Upper lobe of right lung (tissue), 1 donor: ENCODE measurements around the gene ELAVL1. TPM values are rescaled to one million over a fixed set of nuclear protein-coding genes. Genes with fewer than 3 reads are reported as not detected.

Experiments used
- ATAC-seq: fragments of 200-7000 bp; cut with Tn5 transposase; one replicate; pipeline ENCODE4 v1.9.1; 2020; ENCODE audit warnings: mild to moderate bottlenecking, moderate library complexity
- DNase-seq: peaks from one replicate; pipeline ENCODE4 v3.0.0-alpha.2; 2020
- H3K27ac ChIP-seq: fragments of 200-600 bp; one replicate; pipeline ENCODE4 v1.8.0; 2022
- H3K27me3 ChIP-seq: fragments of 200-600 bp; one replicate; pipeline ENCODE4 v1.8.0; 2022; ENCODE audit warnings: mild to moderate bottlenecking
- H3K36me3 ChIP-seq: fragments of 200-600 bp; one replicate; pipeline ENCODE4 v1.8.0; 2022
- H3K4me1 ChIP-seq: fragments of 200-600 bp; one replicate; pipeline ENCODE4 v1.8.0; 2022
- H3K4me3 ChIP-seq: fragments of 200-600 bp; one replicate; pipeline ENCODE4 v1.8.0; 2022; ENCODE audit warnings: mild to moderate bottlenecking
- H3K9me3 ChIP-seq: fragments of 200-600 bp; one replicate; pipeline ENCODE4 v1.8.0; 2022
- intact Hi-C: fragments of 100-400 bp; cut with DNase I; formaldehyde crosslinking; loops from one replicate; pipeline ENCODE4 v1.11.0; 2022
- total RNA-seq: library from RNA; stranded (reverse); fragmentation: NEBNext Ultra II Directional; extraction: Animal tissue kit (Norgen Biotek cat#: 25700); gene quantifications from one replicate; pipeline ENCODE4 v1.2.1, GENCODE V29; 2021
- TF ChIP-seq, protein P1 (sequence below): fragments of 200-600 bp; IDR thresholded peaks from one replicate; pipeline ENCODE4 v1.8.0; 2022; ENCODE audit warnings: antibody characterized with exemption
- donor health status: DM: no; HTN: yes; CAD: no; lungs with severe emphysema.

The ELAVL1 gene
- total RNA-seq, 1 donor from 2014 or later, result 65.9 TPM

DNA sequence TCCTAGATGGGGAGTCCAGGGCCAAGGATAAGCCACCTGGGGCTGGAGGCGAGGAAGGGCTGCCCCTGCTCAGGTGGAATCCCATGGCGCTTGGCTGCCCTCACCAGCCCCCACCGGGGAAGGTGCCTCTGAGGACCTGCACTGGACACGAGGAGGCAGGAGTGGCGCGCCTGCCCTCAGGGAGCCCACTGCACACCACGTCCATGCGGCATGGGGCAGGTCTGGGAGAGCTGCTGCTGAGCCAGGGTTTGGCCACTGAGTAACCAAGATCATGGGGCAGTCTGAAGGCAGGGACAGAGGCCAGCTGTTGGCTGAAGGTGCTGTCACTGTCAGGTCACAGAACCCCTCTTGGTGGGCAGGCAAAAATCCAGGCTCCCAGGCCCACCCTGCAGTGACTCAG is 25.9 kb downstream of the ELAVL1 start:
- H3K27ac ChIP-seq, result no peak overlapping the region
- no peaks in the 10 kb centered on the region for H3K4me1 ChIP-seq
- H3K4me3 ChIP-seq, result no peak overlapping the region
- no peaks in the 10 kb centered on the region for H3K9me3 ChIP-seq
- no peaks in the 10 kb centered on the region for H3K27me3 ChIP-seq
- DNase-seq, result no peak
- intact Hi-C loops, result no loop called here
- TF ChIP-seq, protein P1, sequence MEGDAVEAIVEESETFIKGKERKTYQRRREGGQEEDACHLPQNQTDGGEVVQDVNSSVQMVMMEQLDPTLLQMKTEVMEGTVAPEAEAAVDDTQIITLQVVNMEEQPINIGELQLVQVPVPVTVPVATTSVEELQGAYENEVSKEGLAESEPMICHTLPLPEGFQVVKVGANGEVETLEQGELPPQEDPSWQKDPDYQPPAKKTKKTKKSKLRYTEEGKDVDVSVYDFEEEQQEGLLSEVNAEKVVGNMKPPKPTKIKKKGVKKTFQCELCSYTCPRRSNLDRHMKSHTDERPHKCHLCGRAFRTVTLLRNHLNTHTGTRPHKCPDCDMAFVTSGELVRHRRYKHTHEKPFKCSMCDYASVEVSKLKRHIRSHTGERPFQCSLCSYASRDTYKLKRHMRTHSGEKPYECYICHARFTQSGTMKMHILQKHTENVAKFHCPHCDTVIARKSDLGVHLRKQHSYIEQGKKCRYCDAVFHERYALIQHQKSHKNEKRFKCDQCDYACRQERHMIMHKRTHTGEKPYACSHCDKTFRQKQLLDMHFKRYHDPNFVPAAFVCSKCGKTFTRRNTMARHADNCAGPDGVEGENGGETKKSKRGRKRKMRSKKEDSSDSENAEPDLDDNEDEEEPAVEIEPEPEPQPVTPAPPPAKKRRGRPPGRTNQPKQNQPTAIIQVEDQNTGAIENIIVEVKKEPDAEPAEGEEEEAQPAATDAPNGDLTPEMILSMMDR, result no peak
- ATAC-seq, result no peak
- peaks cover 60% of the 10 kb centered on the region for H3K36me3 ChIP-seq

DNA sequence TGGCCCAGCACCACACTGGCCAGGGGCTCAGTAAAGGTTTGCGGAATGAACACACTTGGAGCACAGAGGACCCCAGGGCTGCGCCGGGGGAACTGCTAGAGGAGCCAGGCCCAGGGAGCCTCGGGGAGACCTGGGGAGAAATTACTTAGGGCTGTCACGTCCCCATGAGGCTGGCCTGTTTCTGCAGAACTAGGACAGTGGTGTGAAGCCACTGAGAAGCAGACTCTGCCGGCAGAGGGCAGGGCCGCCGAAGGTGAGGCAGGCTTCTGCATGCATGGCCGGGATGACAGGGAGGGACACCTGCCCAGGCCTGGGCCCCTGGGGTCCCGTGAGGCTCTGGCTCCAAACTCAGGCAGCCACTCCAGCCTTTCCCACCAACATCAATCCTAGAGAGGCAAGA is 26.4 kb downstream of the ELAVL1 start:
- peaks cover 60% of the 10 kb centered on the region for H3K36me3 ChIP-seq
- no peak for DNase-seq
- H3K4me1 ChIP-seq, result no peaks in the 10 kb centered on the region

DNA sequence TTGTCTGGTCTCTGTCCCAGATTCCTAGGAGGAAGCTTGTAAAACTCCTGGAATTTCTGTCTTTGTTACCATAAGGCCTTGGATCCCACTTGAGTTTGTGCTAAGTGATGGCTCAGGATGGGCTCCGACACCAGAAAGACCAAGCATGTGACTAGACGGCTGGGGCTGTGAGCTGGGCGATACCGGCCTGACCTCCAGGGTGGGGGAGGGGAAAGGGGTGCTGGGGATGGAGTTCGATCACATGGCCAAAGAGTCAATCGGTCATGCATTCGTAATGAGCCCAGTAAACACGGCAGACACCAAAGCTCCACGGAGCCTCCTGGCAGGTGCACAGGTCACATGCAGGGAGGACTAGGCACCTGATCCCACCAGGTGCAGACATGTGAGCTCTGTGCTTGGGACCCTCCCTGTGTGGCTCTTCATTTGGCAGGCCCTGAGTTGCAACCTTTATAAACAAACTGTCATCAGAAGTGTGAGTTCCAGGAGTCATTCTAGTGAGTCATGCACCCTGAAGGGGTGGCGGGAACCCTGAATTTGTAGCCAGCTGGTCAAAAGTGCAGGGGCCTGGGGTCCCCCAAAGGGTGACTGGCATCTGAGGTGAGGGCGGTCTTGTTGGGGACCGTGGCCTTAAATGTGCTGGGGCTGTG is 27.1 kb downstream of the ELAVL1 start:
- Histone ChIP-seq H3K9me3 (no peaks in the 10 kb centered on the region), H3K27me3 (no peaks in the 10 kb centered on the region), H3K4me1 (no peaks in the 10 kb centered on the region), H3K27ac (no peak overlapping the region), H3K4me3 (no peak overlapping the region), H3K36me3 (peaks cover 64% of the 10 kb centered on the region)
- DNase-seq (no peak), ATAC-seq (no peak)
- intact Hi-C loops, result no loop called here
- TF ChIP-seq, protein P1, result no peak

More for the DNA sequence above, 26.4 kb downstream of the ELAVL1 start:
- Histone ChIP-seq H3K4me3 (no peak overlapping the region), H3K27ac (no peak overlapping the region), H3K9me3 (no peaks in the 10 kb centered on the region), H3K27me3 (no peaks in the 10 kb centered on the region)
- TF ChIP-seq, protein P1, result no peak
- ATAC-seq, result no peak
- intact Hi-C loops, result no loop called here

DNA sequence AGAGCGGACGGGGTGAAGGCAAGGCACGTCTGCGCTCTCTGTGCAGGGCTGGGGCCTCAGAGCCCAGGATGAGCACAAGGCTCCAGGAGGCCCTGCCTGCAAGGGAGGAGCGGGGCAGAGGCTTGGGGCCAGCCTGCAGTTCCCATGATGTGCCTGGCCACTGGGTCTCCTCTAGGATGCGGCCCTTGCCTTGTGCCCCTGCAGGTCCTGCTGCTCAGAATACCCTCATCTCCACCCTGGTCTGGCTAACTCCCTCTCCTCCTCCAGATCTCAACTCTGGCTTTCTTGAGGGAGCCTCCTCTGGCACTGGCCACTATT is 27.8 kb downstream of the ELAVL1 start:
- Histone ChIP-seq H3K4me1 (no peaks in the 10 kb centered on the region), H3K27ac (no peak overlapping the region), H3K4me3 (no peak overlapping the region), H3K9me3 (no peaks in the 10 kb centered on the region), H3K27me3 (no peaks in the 10 kb centered on the region), H3K36me3 (peaks cover 61% of the 10 kb centered on the region)
- TF ChIP-seq, protein P1, result no peak
- ATAC-seq (no peak), DNase-seq (no peak)
- intact Hi-C loops, result no loop called here

DNA sequence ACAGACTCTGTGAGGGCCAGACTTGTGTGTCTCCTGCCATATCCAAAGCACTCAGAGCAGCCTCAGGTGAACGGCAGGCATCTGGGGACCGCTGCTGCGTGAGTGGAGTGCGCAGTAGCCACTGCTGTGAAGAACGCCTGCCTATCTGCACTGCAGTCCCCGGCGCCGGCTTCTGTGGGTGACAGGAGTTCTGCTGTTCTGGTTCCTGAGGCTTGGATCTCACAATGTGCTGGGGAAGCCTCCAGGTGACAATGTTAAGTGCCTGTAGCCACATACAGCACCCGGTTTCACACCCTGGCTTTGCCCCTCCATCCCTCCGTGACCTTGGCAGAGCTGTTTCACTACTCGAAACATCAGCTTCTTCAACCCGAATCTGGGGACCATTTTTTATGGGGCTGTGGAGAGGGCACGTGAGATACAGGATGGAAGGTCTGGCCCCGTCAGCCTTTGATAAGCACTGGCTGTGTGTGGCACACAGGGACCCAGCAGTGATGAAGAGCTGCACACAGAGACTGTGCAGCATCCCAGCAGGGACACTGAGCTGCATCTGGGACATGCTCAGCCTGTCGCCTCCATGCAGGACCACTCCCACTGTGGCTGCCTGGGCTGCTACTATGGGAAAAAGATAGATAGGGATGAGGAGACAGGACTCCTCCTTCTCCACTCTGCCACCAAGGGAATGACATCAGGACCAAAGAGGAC is 28.3 kb downstream of the ELAVL1 start:
- Histone ChIP-seq H3K4me3 (no peak overlapping the region), H3K4me1 (no peaks in the 10 kb centered on the region), H3K27me3 (no peaks in the 10 kb centered on the region), H3K9me3 (no peaks in the 10 kb centered on the region), H3K27ac (no peak overlapping the region), H3K36me3 (peaks cover 59% of the 10 kb centered on the region)
- ATAC-seq (no peak), DNase-seq (no peak)
- TF ChIP-seq, protein P1, result no peak
- intact Hi-C loops, result no loop called here
